ENCODE measurements around the gene DAO. TPM values are rescaled to one million over a fixed set of nuclear protein-coding genes. Genes with fewer than 3 reads are reported as not detected.

DAO gene
- total RNA-seq, 1 donor from 2014 or later, result not detected

GRCh38 chr12:108918206-108918605, 38.3 kb downstream of the DAO start:
- Mint-ChIP-seq H3K4me3 (no peak overlapping the region), H3K36me3 (ENCODE audit: low read depth) (no peaks in the 10 kb centered on the region), H3K4me1 (no peaks in the 10 kb centered on the region), H3K9me3 (no peaks in the 10 kb centered on the region), H3K27ac (ENCODE audit: unreplicated experiment) (no peak overlapping the region), H3K27me3 (ENCODE audit: low read depth) (peaks cover 26% of the 10 kb centered on the region)
- no peak for DNase-seq (ENCODE audit: low read depth, low spot score)
- no peak for TF ChIP-seq CTCF (conservative IDR thresholded peaks at IDR 0.05)

- Mint-ChIP-seq H3K27ac (ENCODE audit: unreplicated experiment) (no peak overlapping the region), H3K4me1 (no peaks in the 10 kb centered on the region), H3K4me3 (no peak overlapping the region), H3K9me3 (no peaks in the 10 kb centered on the region), H3K27me3 (ENCODE audit: low read depth) (peaks cover 30% of the 10 kb centered on the region), H3K36me3 (ENCODE audit: low read depth) (no peaks in the 10 kb centered on the region)
- no peak for DNase-seq (ENCODE audit: low read depth, low spot score)
- no peak for TF ChIP-seq CTCF (conservative IDR thresholded peaks at IDR 0.05)
Measured at GRCh38 chr12:108918960-108919642, 39.2 kb downstream of the DAO start.

- DNase-seq (ENCODE audit: low read depth, low spot score), result no peak
- no peak overlapping the region for H3K27ac Mint-ChIP-seq (ENCODE audit: unreplicated experiment)
- H3K9me3 Mint-ChIP-seq, result peaks cover 5% of the 10 kb centered on the region
- no peak for TF ChIP-seq CTCF (conservative IDR thresholded peaks at IDR 0.05)
- H3K4me1 Mint-ChIP-seq, result no peaks in the 10 kb centered on the region
- peaks cover 41% of the 10 kb centered on the region for H3K27me3 Mint-ChIP-seq (ENCODE audit: low read depth)
- no peak overlapping the region for H3K4me3 Mint-ChIP-seq
- no peaks in the 10 kb centered on the region for H3K36me3 Mint-ChIP-seq (ENCODE audit: low read depth)
Measured at GRCh38 chr12:108921946-108922345, 42.1 kb downstream of the DAO start.

- Mint-ChIP-seq H3K4me1 (no peaks in the 10 kb centered on the region), H3K36me3 (ENCODE audit: low read depth) (no peaks in the 10 kb centered on the region), H3K27ac (ENCODE audit: unreplicated experiment) (no peak overlapping the region), H3K27me3 (ENCODE audit: low read depth) (peaks cover 41% of the 10 kb centered on the region), H3K4me3 (no peak overlapping the region), H3K9me3 (peaks cover 5% of the 10 kb centered on the region)
- TF ChIP-seq CTCF (conservative IDR thresholded peaks at IDR 0.05), result no peak
- no peak for DNase-seq (ENCODE audit: low read depth, low spot score)
Measured at GRCh38 chr12:108922918-108923317, 43.0 kb downstream of the DAO start.

GRCh38 chr12:108928695-108929094, 48.8 kb downstream of the DAO start:
- no peak for TF ChIP-seq CTCF (conservative IDR thresholded peaks at IDR 0.05)
- no peaks in the 10 kb centered on the region for H3K36me3 Mint-ChIP-seq (ENCODE audit: low read depth)
- no peak for DNase-seq (ENCODE audit: low read depth, low spot score)
- H3K27ac Mint-ChIP-seq (ENCODE audit: unreplicated experiment), result no peak overlapping the region
- no peaks in the 10 kb centered on the region for H3K4me1 Mint-ChIP-seq
- peaks cover 14% of the 10 kb centered on the region for H3K27me3 Mint-ChIP-seq (ENCODE audit: low read depth)
- no peak overlapping the region for H3K4me3 Mint-ChIP-seq
- peaks cover 5% of the 10 kb centered on the region for H3K9me3 Mint-ChIP-seq
